Nephron (organoid): ENCODE data around the gene DENND1A.

Experiments used
- H3K27ac Mint-ChIP-seq, 3 experiments: 2 replicates each; pipeline ENCODE4 v1.8.0; 2020; ENCODE audit warnings: mixed read lengths in 3 of 3, mild to moderate bottlenecking in 2 of 3, moderate library complexity in 1 of 3
- H3K27me3 Mint-ChIP-seq: 2 replicates; pipeline ENCODE4 v1.8.0; 2021; ENCODE audit warnings: low read depth, mild to moderate bottlenecking, moderate library complexity, mixed read lengths
- H3K36me3 Mint-ChIP-seq: 2 replicates; pipeline ENCODE4 v1.8.0; 2020; ENCODE audit warnings: low read depth, mixed read lengths
- H3K4me1 Mint-ChIP-seq: 2 replicates; pipeline ENCODE4 v1.8.0; 2020; ENCODE audit warnings: mixed read lengths
- H3K4me3 Mint-ChIP-seq, 3 experiments: 2 replicates each; pipeline ENCODE4 v1.8.0; 2020; ENCODE audit warnings: mild to moderate bottlenecking in 3 of 3, mixed read lengths in 3 of 3, moderate library complexity in 2 of 3
- H3K9me3 Mint-ChIP-seq: 2 replicates; pipeline ENCODE4 v1.8.0; 2020; ENCODE audit warnings: mixed read lengths
- CTCF ChIP-seq, 3 experiments: fragments of 200-600 bp; sonication (generic); IDR thresholded peaks; one replicate each; pipeline ENCODE4 v1.5.0; 2021; ENCODE audit warnings: antibody characterized with exemption in 3 of 3; ENCODE audit not compliant: unreplicated experiment in 3 of 3

The DENND1A gene

GRCh38 chr9:123480791-123481190 is 449.1 kb downstream of the DENND1A start:
- Mint-ChIP-seq H3K4me3 (no peak overlapping the region), H3K4me1 (no peaks in the 10 kb centered on the region), H3K27me3 (peaks cover 12% of the 10 kb centered on the region), H3K36me3 (no peaks in the 10 kb centered on the region), H3K9me3 (no peaks in the 10 kb centered on the region), H3K27ac (no peak overlapping the region)
- TF ChIP-seq CTCF (IDR thresholded peaks at IDR 0.05; ENCODE audit: unreplicated experiment in 3 of 3), result no peak

GRCh38 chr9:123480096-123480495 is 449.8 kb downstream of the DENND1A start:
- Mint-ChIP-seq H3K4me3 (no peak overlapping the region), H3K9me3 (no peaks in the 10 kb centered on the region), H3K4me1 (no peaks in the 10 kb centered on the region), H3K27ac (no peak overlapping the region), H3K27me3 (peaks cover 12% of the 10 kb centered on the region), H3K36me3 (no peaks in the 10 kb centered on the region)
- no peak for TF ChIP-seq CTCF (IDR thresholded peaks at IDR 0.05; ENCODE audit: unreplicated experiment in 3 of 3)

- H3K27me3 Mint-ChIP-seq, result peaks cover 9% of the 10 kb centered on the region
- no peaks in the 10 kb centered on the region for H3K9me3 Mint-ChIP-seq
- TF ChIP-seq CTCF (IDR thresholded peaks at IDR 0.05; ENCODE audit: unreplicated experiment in 3 of 3), result no peak
- no peak overlapping the region for H3K4me3 Mint-ChIP-seq
- no peaks in the 10 kb centered on the region for H3K4me1 Mint-ChIP-seq
- no peak overlapping the region for H3K27ac Mint-ChIP-seq
- H3K36me3 Mint-ChIP-seq, result no peaks in the 10 kb centered on the region
Measured at GRCh38 chr9:123478967-123479602, 450.8 kb downstream of the DENND1A start.

- Mint-ChIP-seq H3K9me3 (no peaks in the 10 kb centered on the region), H3K4me1 (no peaks in the 10 kb centered on the region), H3K4me3 (no peak overlapping the region), H3K36me3 (no peaks in the 10 kb centered on the region), H3K27me3 (peaks cover 9% of the 10 kb centered on the region), H3K27ac (no peak overlapping the region)
- TF ChIP-seq CTCF (IDR thresholded peaks at IDR 0.05; ENCODE audit: unreplicated experiment in 3 of 3), result no peak
Measured at GRCh38 chr9:123478160-123478559, 451.8 kb downstream of the DENND1A start.

GRCh38 chr9:123475407-123475806 is 454.5 kb downstream of the DENND1A start:
- TF ChIP-seq CTCF (IDR thresholded peaks at IDR 0.05; ENCODE audit: unreplicated experiment in 3 of 3), result no peak
- Mint-ChIP-seq H3K4me1 (peaks cover 5% of the 10 kb centered on the region), H3K4me3 (no peak overlapping the region), H3K36me3 (no peaks in the 10 kb centered on the region), H3K9me3 (no peaks in the 10 kb centered on the region), H3K27me3 (peaks cover 4% of the 10 kb centered on the region), H3K27ac (no peak overlapping the region)

- Mint-ChIP-seq H3K4me3 (no peak overlapping the region), H3K27ac (no peak overlapping the region), H3K9me3 (no peaks in the 10 kb centered on the region), H3K4me1 (peaks cover 22% of the 10 kb centered on the region), H3K27me3 (no peaks in the 10 kb centered on the region), H3K36me3 (no peaks in the 10 kb centered on the region)
- TF ChIP-seq CTCF (IDR thresholded peaks at IDR 0.05; ENCODE audit: unreplicated experiment in 3 of 3), result no peak
Measured at GRCh38 chr9:123472862-123473614, 456.9 kb downstream of the DENND1A start.
